Measurements from ENCODE around the gene ELF5. TPM values are rescaled to one million over a fixed set of nuclear protein-coding genes. Genes with fewer than 3 reads are reported as not detected.

Gene ELF5
- total and polyA plus RNA-seq, 10 of the 15 experiments (the other 5 are each of a cell fraction or from before 2014, with no cell fraction given) = not detected

GRCh38 chr11:34493926-34494595 lies 19.5 kb downstream of the ELF5 start:
- intact Hi-C loops (cut with micrococcal nuclease; ENCODE audit: unreplicated experiment) = loop anchor here (1.0 to 10.0 kb wide), 4 partner anchors 128 to 639 kb away; no protein-coding TSS in a partner anchor
- H3K4me1 ChIP-seq (ENCODE audit: control insufficient read depth, insufficient read depth, low read length) = no peaks in the 10 kb centered on the region; the same call in 1 of the 2 replicates
- ChIA-PET RAD21 (ENCODE audit: unreplicated experiment) (interaction anchor here (2.2 kb wide), 1 partner anchor 128 kb away, joined by 8 read pairs; no protein-coding TSS in a partner anchor), SMC1A (ENCODE audit: uncharacterized antibody, unreplicated experiment) (interaction anchor here (0.6 to 3.4 kb wide), 4 partner anchors 127 to 423 kb away, joined by 3 to 34 read pairs (median 3); no protein-coding TSS in a partner anchor), POLR2A (no interaction called here), CTCF (interaction anchor here (0.8 to 10.5 kb wide), 4 partner anchors 18 to 130 kb away, joined by 3 to 177 read pairs (median 4); no protein-coding TSS in a partner anchor)
- BruUV-seq (replicated peaks) = no TSS peak
- H4K20me1 ChIP-seq (ENCODE audit: control insufficient read depth, insufficient read depth) = no peaks in the 10 kb centered on the region
- H3K4me3 ChIP-seq = no peak overlapping the region
- no peaks in the 10 kb centered on the region for H3K79me2 ChIP-seq (ENCODE audit: control insufficient read depth, insufficient read depth, low read length)
- in situ Hi-C loops (cut with MboI) = loop anchor here (5.0 to 25.0 kb wide), 3 partner anchors 127 to 649 kb away; no protein-coding TSS in a partner anchor
- no peaks in the 10 kb centered on the region for H3K9me3 ChIP-seq (replicated peaks; ENCODE audit: control insufficient read depth, insufficient read depth, low read length)
- ATAC-seq (no peak), FAIRE-seq (no peak), DNase-seq (ENCODE audit: low read depth, low spot score) (no peak)
- no peak overlapping the region for H2AFZ ChIP-seq (ENCODE audit: control insufficient read depth, low read depth, low read length)
- TF ChIP-seq BHLHE40 (IDR thresholded peaks at IDR 0.05; ENCODE audit: borderline replicate concordance in 1 of 2, low read depth in 2 of 2, low read length in 1 of 2) = no peak
- TF ChIP-seq, protein P1, sequence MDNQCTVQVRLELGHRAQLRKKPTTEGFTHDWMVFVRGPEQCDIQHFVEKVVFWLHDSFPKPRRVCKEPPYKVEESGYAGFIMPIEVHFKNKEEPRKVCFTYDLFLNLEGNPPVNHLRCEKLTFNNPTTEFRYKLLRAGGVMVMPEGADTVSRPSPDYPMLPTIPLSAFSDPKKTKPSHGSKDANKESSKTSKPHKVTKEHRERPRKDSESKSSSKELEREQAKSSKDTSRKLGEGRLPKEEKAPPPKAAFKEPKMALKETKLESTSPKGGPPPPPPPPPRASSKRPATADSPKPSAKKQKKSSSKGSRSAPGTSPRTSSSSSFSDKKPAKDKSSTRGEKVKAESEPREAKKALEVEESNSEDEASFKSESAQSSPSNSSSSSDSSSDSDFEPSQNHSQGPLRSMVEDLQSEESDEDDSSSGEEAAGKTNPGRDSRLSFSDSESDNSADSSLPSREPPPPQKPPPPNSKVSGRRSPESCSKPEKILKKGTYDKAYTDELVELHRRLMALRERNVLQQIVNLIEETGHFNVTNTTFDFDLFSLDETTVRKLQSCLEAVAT (IDR thresholded peaks at IDR 0.05) = no peak
- TF ChIP-seq, protein P2, sequence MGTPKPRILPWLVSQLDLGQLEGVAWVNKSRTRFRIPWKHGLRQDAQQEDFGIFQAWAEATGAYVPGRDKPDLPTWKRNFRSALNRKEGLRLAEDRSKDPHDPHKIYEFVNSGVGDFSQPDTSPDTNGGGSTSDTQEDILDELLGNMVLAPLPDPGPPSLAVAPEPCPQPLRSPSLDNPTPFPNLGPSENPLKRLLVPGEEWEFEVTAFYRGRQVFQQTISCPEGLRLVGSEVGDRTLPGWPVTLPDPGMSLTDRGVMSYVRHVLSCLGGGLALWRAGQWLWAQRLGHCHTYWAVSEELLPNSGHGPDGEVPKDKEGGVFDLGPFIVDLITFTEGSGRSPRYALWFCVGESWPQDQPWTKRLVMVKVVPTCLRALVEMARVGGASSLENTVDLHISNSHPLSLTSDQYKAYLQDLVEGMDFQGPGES (IDR thresholded peaks at IDR 0.05) = no peak
- TF ChIP-seq CREB1 (IDR thresholded peaks at IDR 0.05; ENCODE audit: low read depth) = no peak
- no peak for TF ChIP-seq RELA (IDR thresholded peaks at IDR 0.05; ENCODE audit: borderline replicate concordance, partially characterized antibody)
- H3K36me3 ChIP-seq (ENCODE audit: control insufficient read depth in 2 of 2, insufficient read depth in 2 of 2, low read length in 1 of 2) = no peaks in the 10 kb centered on the region
- no peak overlapping the region for H3K9ac ChIP-seq (ENCODE audit: control insufficient read depth, insufficient read depth, low read length)
- no peak overlapping the region for H3K27ac ChIP-seq (ENCODE audit: control insufficient read depth, insufficient read depth)
- no peak overlapping the region for H3K4me2 ChIP-seq (ENCODE audit: control insufficient read depth, insufficient read depth)
- WGBS (ENCODE audit: insufficient coverage, insufficient replicate concordance, low lambda C conversion rate, missing lambda C conversion rate) = 51% methylated on average over 4 of the region's 4 CpGs
- H3K27me3 ChIP-seq (replicated peaks in 1 of 2; ENCODE audit: control insufficient read depth in 2 of 2, insufficient read depth in 2 of 2, low read length in 1 of 2) = no peaks in the 10 kb centered on the region; a peak in 1 of 4 replicates
